ENCODE data around the gene DPP10. TPM values are rescaled to one million over a fixed set of nuclear protein-coding genes. Genes with fewer than 3 reads are reported as not detected.

DPP10 gene
- total and polyA plus RNA-seq, 10 of the 15 experiments (the other 5 are each of a cell fraction or from before 2014, with no cell fraction given), result not detected

DNA sequence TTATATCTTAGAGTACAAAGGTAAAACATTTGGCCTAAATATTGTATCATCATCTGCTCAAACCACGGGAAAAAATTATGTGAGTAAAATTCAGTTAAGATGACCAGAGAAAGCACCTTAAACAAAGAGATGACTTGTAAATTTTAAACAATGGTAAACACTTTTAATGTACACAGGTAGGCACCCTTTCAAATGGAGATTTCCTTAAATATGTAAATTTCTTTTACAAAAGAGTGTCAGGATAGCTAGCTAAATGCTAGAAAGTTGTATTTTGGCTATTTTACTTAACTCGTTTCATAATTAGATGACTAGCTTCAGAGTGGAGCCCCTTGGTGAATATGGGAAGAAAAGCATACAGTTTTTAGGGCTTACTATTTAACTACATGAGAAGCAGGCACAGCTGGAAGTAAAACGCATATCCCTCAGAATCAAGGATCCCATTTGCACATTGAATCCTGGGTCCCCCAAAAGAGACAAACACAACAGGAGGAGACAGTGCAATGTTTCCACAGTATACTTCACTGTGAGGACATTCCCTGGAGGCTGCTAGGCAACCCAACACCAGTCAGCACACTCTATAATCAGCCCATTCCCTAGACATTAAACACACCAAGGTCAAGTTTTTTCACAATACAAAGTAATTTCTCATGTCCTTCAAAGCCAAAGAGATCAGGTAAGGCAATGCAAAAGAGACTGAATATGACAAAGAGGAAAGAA lies 1154.4 kb downstream of the DPP10 start:
- in situ Hi-C loops (cut with MboI), result no loop called here
- H3K9ac ChIP-seq (ENCODE audit: control insufficient read depth, insufficient read depth, low read length), result no peak overlapping the region
- RAD21 ChIA-PET (ENCODE audit: unreplicated experiment), result no interaction called here
- no peaks in the 10 kb centered on the region for H3K27me3 ChIP-seq (replicated peaks in 1 of 2; ENCODE audit: control insufficient read depth in 2 of 2, insufficient read depth in 2 of 2, low read length in 1 of 2)
- no peaks in the 10 kb centered on the region for H3K4me1 ChIP-seq (ENCODE audit: control insufficient read depth, insufficient read depth, low read length)
- H3K9me3 ChIP-seq (replicated peaks; ENCODE audit: control insufficient read depth, insufficient read depth, low read length), result no peaks in the 10 kb centered on the region; the same call in 2 of the 3 replicates
- H2AFZ ChIP-seq (ENCODE audit: control insufficient read depth, low read depth, low read length), result no peak overlapping the region
- H3K4me2 ChIP-seq (ENCODE audit: control insufficient read depth, insufficient read depth), result no peak overlapping the region
- no peaks in the 10 kb centered on the region for H4K20me1 ChIP-seq (ENCODE audit: control insufficient read depth, insufficient read depth)
- FAIRE-seq, result no peak
- intact Hi-C loops (cut with micrococcal nuclease; ENCODE audit: unreplicated experiment), result no loop called here
- SMC1A ChIA-PET (ENCODE audit: uncharacterized antibody, unreplicated experiment), result no interaction called here
- DNase-seq (ENCODE audit: low read depth, low spot score), result no peak
- H3K27ac ChIP-seq (ENCODE audit: control insufficient read depth, insufficient read depth), result no peak overlapping the region
- POLR2A ChIA-PET, result no interaction called here
- no peaks in the 10 kb centered on the region for H3K36me3 ChIP-seq (ENCODE audit: control insufficient read depth in 2 of 2, insufficient read depth in 2 of 2, low read length in 1 of 2)
- CTCF ChIA-PET, result no interaction called here
- no TSS peak for BruUV-seq (replicated peaks)
- ATAC-seq, result no peak
- 0% methylated on average over 3 of the region's 3 CpGs for WGBS (ENCODE audit: insufficient coverage, insufficient replicate concordance, low lambda C conversion rate, missing lambda C conversion rate)
- H3K79me2 ChIP-seq (ENCODE audit: control insufficient read depth, insufficient read depth, low read length), result no peaks in the 10 kb centered on the region
- no peak overlapping the region for H3K4me3 ChIP-seq
- TF ChIP-seq POLR2AphosphoS2 (IDR thresholded peaks at IDR 0.05; ENCODE audit: low read depth, low read length), result no peak
- TF ChIP-seq, protein P1, sequence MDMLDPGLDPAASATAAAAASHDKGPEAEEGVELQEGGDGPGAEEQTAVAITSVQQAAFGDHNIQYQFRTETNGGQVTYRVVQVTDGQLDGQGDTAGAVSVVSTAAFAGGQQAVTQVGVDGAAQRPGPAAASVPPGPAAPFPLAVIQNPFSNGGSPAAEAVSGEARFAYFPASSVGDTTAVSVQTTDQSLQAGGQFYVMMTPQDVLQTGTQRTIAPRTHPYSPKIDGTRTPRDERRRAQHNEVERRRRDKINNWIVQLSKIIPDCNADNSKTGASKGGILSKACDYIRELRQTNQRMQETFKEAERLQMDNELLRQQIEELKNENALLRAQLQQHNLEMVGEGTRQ (IDR thresholded peaks at IDR 0.05; ENCODE audit: borderline replicate concordance, low read depth, low read length), result no peak
- TF ChIP-seq KAT2A (conservative IDR thresholded peaks at IDR 0.05; ENCODE audit: control insufficient read depth, low read depth, low read length), result no peak
- no peak for TF ChIP-seq MEF2B (IDR thresholded peaks at IDR 0.05; ENCODE audit: partially characterized antibody, poor library complexity, severe bottlenecking)
- no peak for TF ChIP-seq SREBF2 (IDR thresholded peaks at IDR 0.05; ENCODE audit: low read length)
- no peak for TF ChIP-seq CEBPB (IDR thresholded peaks at IDR 0.05; ENCODE audit: borderline replicate concordance in 1 of 2, low read depth in 2 of 2, low read length in 2 of 2)
- no peak for TF ChIP-seq TBL1XR1 (IDR thresholded peaks at IDR 0.05; ENCODE audit: low read depth, low read length)
- TF ChIP-seq, protein P2, sequence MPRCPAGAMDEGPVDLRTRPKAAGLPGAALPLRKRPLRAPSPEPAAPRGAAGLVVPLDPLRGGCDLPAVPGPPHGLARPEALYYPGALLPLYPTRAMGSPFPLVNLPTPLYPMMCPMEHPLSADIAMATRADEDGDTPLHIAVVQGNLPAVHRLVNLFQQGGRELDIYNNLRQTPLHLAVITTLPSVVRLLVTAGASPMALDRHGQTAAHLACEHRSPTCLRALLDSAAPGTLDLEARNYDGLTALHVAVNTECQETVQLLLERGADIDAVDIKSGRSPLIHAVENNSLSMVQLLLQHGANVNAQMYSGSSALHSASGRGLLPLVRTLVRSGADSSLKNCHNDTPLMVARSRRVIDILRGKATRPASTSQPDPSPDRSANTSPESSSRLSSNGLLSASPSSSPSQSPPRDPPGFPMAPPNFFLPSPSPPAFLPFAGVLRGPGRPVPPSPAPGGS (IDR thresholded peaks at IDR 0.05; ENCODE audit: borderline replicate concordance, insufficient read depth, low read depth, low read length, poor library complexity, severe bottlenecking), result no peak
- no peak for TF ChIP-seq MTA2 (IDR thresholded peaks at IDR 0.05; ENCODE audit: low read depth)
- TF ChIP-seq HDAC2 (IDR thresholded peaks at IDR 0.05), result no peak
- TF ChIP-seq EGR1 (IDR thresholded peaks at IDR 0.05; ENCODE audit: borderline replicate concordance in 1 of 2, low read depth in 2 of 2, low read length in 2 of 2), result no peak
- TF ChIP-seq, protein P3, sequence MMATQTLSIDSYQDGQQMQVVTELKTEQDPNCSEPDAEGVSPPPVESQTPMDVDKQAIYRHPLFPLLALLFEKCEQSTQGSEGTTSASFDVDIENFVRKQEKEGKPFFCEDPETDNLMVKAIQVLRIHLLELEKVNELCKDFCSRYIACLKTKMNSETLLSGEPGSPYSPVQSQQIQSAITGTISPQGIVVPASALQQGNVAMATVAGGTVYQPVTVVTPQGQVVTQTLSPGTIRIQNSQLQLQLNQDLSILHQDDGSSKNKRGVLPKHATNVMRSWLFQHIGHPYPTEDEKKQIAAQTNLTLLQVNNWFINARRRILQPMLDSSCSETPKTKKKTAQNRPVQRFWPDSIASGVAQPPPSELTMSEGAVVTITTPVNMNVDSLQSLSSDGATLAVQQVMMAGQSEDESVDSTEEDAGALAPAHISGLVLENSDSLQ (IDR thresholded peaks at IDR 0.05), result no peak
- no peak for TF ChIP-seq BACH1 (IDR thresholded peaks at IDR 0.05; ENCODE audit: borderline replicate concordance)
- TF ChIP-seq, protein P4, sequence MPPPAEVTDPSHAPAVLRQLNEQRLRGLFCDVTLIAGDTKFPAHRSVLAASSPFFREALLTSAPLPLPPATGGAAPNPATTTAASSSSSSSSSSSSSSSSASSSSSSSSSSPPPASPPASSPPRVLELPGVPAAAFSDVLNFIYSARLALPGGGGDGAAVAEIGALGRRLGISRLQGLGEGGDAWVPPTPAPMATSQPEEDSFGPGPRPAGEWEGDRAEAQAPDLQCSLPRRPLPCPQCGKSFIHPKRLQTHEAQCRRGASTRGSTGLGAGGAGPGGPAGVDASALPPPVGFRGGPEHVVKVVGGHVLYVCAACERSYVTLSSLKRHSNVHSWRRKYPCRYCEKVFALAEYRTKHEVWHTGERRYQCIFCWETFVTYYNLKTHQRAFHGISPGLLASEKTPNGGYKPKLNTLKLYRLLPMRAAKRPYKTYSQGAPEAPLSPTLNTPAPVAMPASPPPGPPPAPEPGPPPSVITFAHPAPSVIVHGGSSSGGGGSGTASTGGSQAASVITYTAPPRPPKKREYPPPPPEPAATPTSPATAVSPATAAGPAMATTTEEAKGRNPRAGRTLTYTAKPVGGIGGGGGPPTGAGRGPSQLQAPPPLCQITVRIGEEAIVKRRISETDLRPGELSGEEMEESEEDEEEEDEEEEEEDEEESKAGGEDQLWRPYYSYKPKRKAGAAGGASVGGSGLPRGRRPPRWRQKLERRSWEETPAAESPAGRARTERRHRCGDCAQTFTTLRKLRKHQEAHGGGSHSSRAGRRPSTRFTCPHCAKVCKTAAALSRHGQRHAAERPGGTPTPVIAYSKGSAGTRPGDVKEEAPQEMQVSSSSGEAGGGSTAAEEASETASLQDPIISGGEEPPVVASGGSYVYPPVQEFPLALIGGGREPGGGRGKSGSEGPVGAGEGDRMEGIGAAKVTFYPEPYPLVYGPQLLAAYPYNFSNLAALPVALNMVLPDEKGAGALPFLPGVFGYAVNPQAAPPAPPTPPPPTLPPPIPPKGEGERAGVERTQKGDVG (CRISPR knock-in tag; IDR thresholded peaks at IDR 0.05), result no peak
- no peak for TF ChIP-seq NR2C1 (IDR thresholded peaks at IDR 0.05)
- no peak for TF ChIP-seq ZNF217 (IDR thresholded peaks at IDR 0.05)

All from GM12878 (cell line).